GM12878 (cell line): ENCODE data around the gene ADAR. TPM values are rescaled to one million over a fixed set of nuclear protein-coding genes. Genes with fewer than 3 reads are reported as not detected.
A peak's percentile ranks its signal among the peaks of the same experiment; 100 is the strongest.

Experiments
- ATAC-seq: fragments of 200-7000 bp; cut with Tn5 transposase; 3 replicates; pipeline ENCODE4 v1.9.1; 2020; ENCODE audit warnings: mild to moderate bottlenecking, moderate library complexity
- BruUV-seq: library from RNA; stranded (reverse); fragments of 400-500 nt; replicated peaks from 2 replicates; lab custom pipeline; 2021; lab: Mats Ljungman, UMichigan
- CTCF ChIA-PET: fragments of 300-600 bp; sonication (Branson Sonifier 250); formaldehyde crosslinking; extraction: SDS; loops from one replicate; lab custom pipeline; 2021; ENCODE audit warnings: inconsistent platforms; lab: Yijun Ruan, JAX
- POLR2A ChIA-PET: fragments of 350-600 bp; formaldehyde crosslinking; extraction: SDS; loops from one replicate; lab custom pipeline; 2021; ENCODE audit warnings: inconsistent platforms; lab: Charles Lee
- RAD21 ChIA-PET: fragments of 300-600 bp; sonication (Branson Sonifier 250); formaldehyde crosslinking; loops from one replicate; lab custom pipeline; 2023; ENCODE audit warnings: antibody characterized with exemption; ENCODE audit not compliant: unreplicated experiment; lab: Charles Lee
- SMC1A ChIA-PET: fragments of 300-600 bp; sonication (Branson Sonifier 250); formaldehyde crosslinking; loops from one replicate; lab custom pipeline; 2023; ENCODE audit not compliant: unreplicated experiment, uncharacterized antibody; lab: Charles Lee
- DNase-seq: peaks from one replicate; pipeline ENCODE4 v3.0.0-alpha.2; 2011; ENCODE audit warnings: low read depth, low spot score
- FAIRE-seq: peaks from 3 replicates; lab custom pipeline; 2011; peaks lifted over from hg19 to GRCh38; lab: Jason Lieb, UNC
- H2AFZ ChIP-seq: 2 replicates; pipeline ENCODE4 v1.6.0; 2011; ENCODE audit warnings: low read depth, low read length, control low read depth; ENCODE audit not compliant: control insufficient read depth
- H3K27ac ChIP-seq: 2 replicates; pipeline ENCODE4 v1.5.1; 2011; ENCODE audit warnings: control low read depth; ENCODE audit not compliant: control insufficient read depth, insufficient read depth
- H3K27me3 ChIP-seq, 2 experiments: replicated peaks in 1 of 2; 2 replicates each; pipeline versions ENCODE4 v1.6.0 to v1.6.1; 2011; ENCODE audit warnings: low read length in 1 of 2; ENCODE audit not compliant: control insufficient read depth in 2 of 2, insufficient read depth in 2 of 2
- H3K36me3 ChIP-seq, 2 experiments: 2 replicates each; pipeline ENCODE4 v1.5.1; 2011; ENCODE audit warnings: low read length in 1 of 2; ENCODE audit not compliant: control insufficient read depth in 2 of 2, insufficient read depth in 2 of 2
- H3K4me1 ChIP-seq: 2 replicates; pipeline ENCODE4 v1.6.1; 2011; ENCODE audit warnings: mild to moderate bottlenecking, low read length, moderate library complexity, mixed read lengths; ENCODE audit not compliant: control insufficient read depth, insufficient read depth
- H3K4me2 ChIP-seq: 2 replicates; pipeline ENCODE4 v1.6.0; 2011; ENCODE audit warnings: control low read depth; ENCODE audit not compliant: control insufficient read depth, insufficient read depth
- H3K4me3 ChIP-seq: fragments of 200-600 bp; sonication (generic); 2 replicates; pipeline ENCODE4 v1.5.1; 2016
- H3K79me2 ChIP-seq: 2 replicates; pipeline ENCODE4 v1.6.0; 2011; ENCODE audit warnings: low read length; ENCODE audit not compliant: control insufficient read depth, insufficient read depth
- H3K9ac ChIP-seq: 2 replicates; pipeline ENCODE4 v1.8.0; 2011; ENCODE audit warnings: low read length, control low read depth, mixed read lengths; ENCODE audit not compliant: control insufficient read depth, insufficient read depth
- H3K9me3 ChIP-seq: replicated peaks from 3 replicates; pipeline ENCODE4 v1.5.1; 2011; ENCODE audit warnings: mild to moderate bottlenecking, low read length; ENCODE audit not compliant: control insufficient read depth, insufficient read depth
- H4K20me1 ChIP-seq: 2 replicates; pipeline ENCODE4 v1.6.0; 2011; ENCODE audit not compliant: control insufficient read depth, insufficient read depth
- CHD2 ChIP-seq: IDR thresholded peaks from 2 replicates; pipeline ENCODE4 v1.6.1; 2011; ENCODE audit warnings: low read depth, low read length, improper control_type of control experiment, borderline replicate concordance
- ETV6 ChIP-seq, 2 experiments: fragments of 450-650 bp in 1 of 2; IDR thresholded peaks in 1 of 2; conservative IDR thresholded peaks in 1 of 2; 2 replicates each; pipeline ENCODE4 v1.6.1; 2014; ENCODE audit warnings: antibody characterized with exemption in 1 of 2, borderline replicate concordance in 1 of 2, low read depth in 1 of 2, mild to moderate bottlenecking in 1 of 2, moderate library complexity in 1 of 2
- MLLT1 ChIP-seq: fragments of 450-650 bp; IDR thresholded peaks from 2 replicates; pipeline ENCODE4 v1.6.1; 2016; ENCODE audit warnings: mild to moderate bottlenecking
- NR2F1 ChIP-seq: fragments of 450-650 bp; conservative IDR thresholded peaks from 2 replicates; pipeline ENCODE4 v1.6.1; 2017; ENCODE audit warnings: mild to moderate bottlenecking
- POLR2AphosphoS5 ChIP-seq: IDR thresholded peaks from 2 replicates; pipeline ENCODE4 v1.6.1; 2011; ENCODE audit warnings: mild to moderate bottlenecking, low read length, inconsistent platforms
- WGBS: methylation state at CpG from one replicate; pipeline ENCODE4 v1.1.6; 2016; ENCODE audit warnings: low lambda C conversion rate; ENCODE audit not compliant: insufficient replicate concordance, insufficient coverage; ENCODE audit errors: missing lambda C conversion rate; 5-methylcytosine and 5-hydroxymethylcytosine counted together
- in situ Hi-C: fragments of 300-500 bp; cut with MboI; formaldehyde crosslinking; loops from 9 replicates; pipeline ENCODE4 v1.14.3; 2018; ENCODE audit warnings: mixed read lengths
- intact Hi-C: fragments of 100-400 bp; cut with micrococcal nuclease; formaldehyde crosslinking; loops from one replicate; pipeline ENCODE4 v1.14.2; 2022; ENCODE audit not compliant: unreplicated experiment
- polyA plus RNA-seq, 11 experiments: library from polyadenylated mRNA; depleted of rRNA in 4 of 11; unstranded in 6 of 11; stranded (reverse) in 5 of 11; fragments of >200 nt; fragmentation: Nextera tagmentation in 4 of 11; fragmentation: Illumina TruSeq in 1 of 11; extraction: Ambion mirVana in 4 of 11; extraction: Trizol in 1 of 11; gene quantifications; 1 replicate in 1 of 11; 2 replicates in 10 of 11; pipeline versions ENCODE4 v1.2.1 to v1.2.3, GENCODE V29; 2011 to 2016; ENCODE audit warnings: inconsistent platforms in 2 of 11, missing spikeins in 2 of 11, low read depth in 1 of 11
- total RNA-seq, 4 experiments: library from RNA; depleted of rRNA in 3 of 4; stranded (reverse); fragments of >200 nt in 3 of 4; fragmentation: Illumina TruSeq in 1 of 4; extraction: Trizol in 1 of 4; gene quantifications; 2 replicates each; pipeline versions ENCODE4 v1.2.1 to v1.2.3, GENCODE V29; 2013 to 2021
- TF ChIP-seq, protein P1 (sequence below): IDR thresholded peaks from 2 replicates; pipeline ENCODE4 v1.6.1; 2012; ENCODE audit warnings: low read length, inconsistent platforms

ADAR gene
- total and polyA plus RNA-seq, 10 of the 15 experiments (the other 5 are each of a cell fraction or from before 2014, with no cell fraction given): 55.5 to 413 (median 176) TPM

DNA sequence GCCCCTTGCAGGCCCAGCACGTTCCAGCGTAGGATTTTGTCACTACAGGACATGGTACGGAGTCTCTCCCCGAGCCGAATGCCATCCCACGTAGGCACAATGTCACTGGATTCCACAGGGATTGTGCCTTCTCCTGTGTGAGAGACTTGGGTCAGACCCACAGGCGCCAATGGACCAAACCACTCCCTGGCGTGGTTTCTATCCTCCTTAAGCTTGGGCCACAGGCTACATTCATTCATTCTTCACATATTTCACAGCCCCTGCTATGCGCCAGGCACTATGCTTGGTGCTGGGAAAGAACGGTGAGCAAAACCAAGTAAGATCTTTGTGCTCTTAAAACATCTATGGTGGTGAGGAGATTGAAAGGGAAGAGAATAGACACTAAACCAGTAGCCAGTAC lies 21.8 kb downstream of the ADAR start:
- H3K36me3 ChIP-seq: peaks cover 54 to 72% of the 10 kb centered on the region in 2 experiments
- ATAC-seq (no peak), FAIRE-seq (no peak), DNase-seq (no peak)
- no peak overlapping the region for H2AFZ ChIP-seq
- in situ Hi-C loops: no loop called here
- no peak overlapping the region for H3K9ac ChIP-seq
- no peak overlapping the region for H3K4me2 ChIP-seq
- no peak overlapping the region for H3K27ac ChIP-seq
- TF ChIP-seq ETV6 (conservative IDR thresholded peaks at IDR 0.05 in 1 of 2, IDR thresholded peaks at IDR 0.05 in 1 of 2; ENCODE audit: borderline replicate concordance in 1 of 2, low read depth in 1 of 2) (no peak), CHD2 (no peak), POLR2AphosphoS5 (peak; percentile 51; the same call in 1 of the 2 replicates), MLLT1 (no peak), NR2F1 (no peak)
- TF ChIP-seq, protein P1, sequence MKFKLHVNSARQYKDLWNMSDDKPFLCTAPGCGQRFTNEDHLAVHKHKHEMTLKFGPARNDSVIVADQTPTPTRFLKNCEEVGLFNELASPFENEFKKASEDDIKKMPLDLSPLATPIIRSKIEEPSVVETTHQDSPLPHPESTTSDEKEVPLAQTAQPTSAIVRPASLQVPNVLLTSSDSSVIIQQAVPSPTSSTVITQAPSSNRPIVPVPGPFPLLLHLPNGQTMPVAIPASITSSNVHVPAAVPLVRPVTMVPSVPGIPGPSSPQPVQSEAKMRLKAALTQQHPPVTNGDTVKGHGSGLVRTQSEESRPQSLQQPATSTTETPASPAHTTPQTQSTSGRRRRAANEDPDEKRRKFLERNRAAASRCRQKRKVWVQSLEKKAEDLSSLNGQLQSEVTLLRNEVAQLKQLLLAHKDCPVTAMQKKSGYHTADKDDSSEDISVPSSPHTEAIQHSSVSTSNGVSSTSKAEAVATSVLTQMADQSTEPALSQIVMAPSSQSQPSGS: no peak
- intact Hi-C loops: no loop called here
- no peaks in the 10 kb centered on the region for H3K27me3 ChIP-seq
- CTCF ChIA-PET: no interaction called here
- RAD21 ChIA-PET: no interaction called here
- peaks cover 12% of the 10 kb centered on the region; the same call in 1 of the 2 replicates for H4K20me1 ChIP-seq
- no peak overlapping the region for H3K4me3 ChIP-seq
- H3K4me1 ChIP-seq: peaks cover 12% of the 10 kb centered on the region
- POLR2A ChIA-PET: no interaction called here
- SMC1A ChIA-PET: no interaction called here
- WGBS: 98% methylated on average over 10 of the region's 10 CpGs
- no peaks in the 10 kb centered on the region for H3K9me3 ChIP-seq
- BruUV-seq: no TSS peak
- no peaks in the 10 kb centered on the region for H3K79me2 ChIP-seq
